ENCODE results near the gene CELA1.

The CELA1 gene

GRCh38 chr12:51390457-51390856 lies 44.0 kb upstream of the CELA1 start:
- FAIRE-seq (no peak), DNase-seq (ENCODE audit: insufficient read length, low spot score) (no peak)
- no peak for TF ChIP-seq CTCF (IDR thresholded peaks at IDR 0.05; ENCODE audit: insufficient read depth, missing control alignments)

- FAIRE-seq, result no peak
- TF ChIP-seq CTCF (IDR thresholded peaks at IDR 0.05; ENCODE audit: insufficient read depth, missing control alignments), result no peak
- DNase-seq (ENCODE audit: insufficient read length, low spot score), result no peak
These were observed 43.0 kb upstream of the CELA1 start for GRCh38 chr12:51389302-51389999.

GRCh38 chr12:51388846-51389245 lies 42.4 kb upstream of the CELA1 start:
- DNase-seq (ENCODE audit: insufficient read length, low spot score), result no peak
- no peak for FAIRE-seq
- no peak for TF ChIP-seq CTCF (IDR thresholded peaks at IDR 0.05; ENCODE audit: insufficient read depth, missing control alignments)

GRCh38 chr12:51388069-51388799 lies 41.8 kb upstream of the CELA1 start:
- FAIRE-seq (no peak), DNase-seq (ENCODE audit: insufficient read length, low spot score) (no peak)
- no peak for TF ChIP-seq CTCF (IDR thresholded peaks at IDR 0.05; ENCODE audit: insufficient read depth, missing control alignments)

- TF ChIP-seq CTCF (IDR thresholded peaks at IDR 0.05; ENCODE audit: insufficient read depth, missing control alignments), result no peak
- DNase-seq (ENCODE audit: insufficient read length, low spot score) (no peak), FAIRE-seq (no peak)
These were observed 39.9 kb upstream of the CELA1 start for GRCh38 chr12:51386351-51386750.

GRCh38 chr12:51383269-51383905 lies 36.9 kb upstream of the CELA1 start:
- DNase-seq (ENCODE audit: insufficient read length, low spot score) (no peak), FAIRE-seq (no peak)
- TF ChIP-seq CTCF (IDR thresholded peaks at IDR 0.05; ENCODE audit: insufficient read depth, missing control alignments), result no peak

Data from D721Med (cell line).